Cortex of kidney (tissue), 1 donor: ENCODE measurements around the gene KBTBD2.
"Not testable (repeated sequence)": the region's sequence is repeated elsewhere in the genome, so short reads cannot be mapped to it uniquely, and the experiment has no call there.

Experiments used
- DNase-seq: peaks from one replicate; lab custom pipeline; 2025; lab: John Stamatoyannopoulos, UW

KBTBD2 gene

GRCh38 chr7:32893207-32893524 is 1.6 kb upstream of the KBTBD2 start:
- no peak for DNase-seq

GRCh38 chr7:32892521-32893206 is 1.1 kb upstream of the KBTBD2 start:
- no peak for DNase-seq

- DNase-seq, result peak; percentile 97
These were observed 400 bp upstream of the KBTBD2 start for GRCh38 chr7:32891800-32892520.

GRCh38 chr7:32890793-32891042 is 842 bp downstream of the KBTBD2 start:
- no peak for DNase-seq

GRCh38 chr7:32890010-32890792 is 1.4 kb downstream of the KBTBD2 start:
- no peak for DNase-seq

- DNase-seq, result no peak
These were observed 3.1 kb downstream of the KBTBD2 start for GRCh38 chr7:32888505-32888904.

GRCh38 chr7:32887395-32887794 is 4.2 kb downstream of the KBTBD2 start:
- DNase-seq, result no peak

GRCh38 chr7:32881074-32881982 is 10.2 kb downstream of the KBTBD2 start:
- no peak for DNase-seq

GRCh38 chr7:32879460-32879859 is 12.1 kb downstream of the KBTBD2 start:
- DNase-seq, result no peak

GRCh38 chr7:32878023-32878422 is 13.5 kb downstream of the KBTBD2 start:
- not testable (repeated sequence) for DNase-seq

GRCh38 chr7:32872421-32872820 is 19.1 kb downstream of the KBTBD2 start:
- DNase-seq, result no peak

- no peak for DNase-seq
These were observed 19.8 kb downstream of the KBTBD2 start for GRCh38 chr7:32871624-32872371.

GRCh38 chr7:32870298-32870697 is 21.3 kb downstream of the KBTBD2 start:
- DNase-seq, result no peak

- DNase-seq, result no peak
These were observed 21.8 kb downstream of the KBTBD2 start for GRCh38 chr7:32869716-32870115.

- no peak for DNase-seq
These were observed 23.4 kb downstream of the KBTBD2 start for GRCh38 chr7:32868116-32868515.

- DNase-seq, result no peak
These were observed 26.0 kb downstream of the KBTBD2 start for GRCh38 chr7:32865448-32866030.

- DNase-seq, result not testable (repeated sequence)
These were observed 27.7 kb downstream of the KBTBD2 start for GRCh38 chr7:32863872-32864271.

GRCh38 chr7:32860090-32860489 is 31.5 kb downstream of the KBTBD2 start:
- no peak for DNase-seq

- DNase-seq, result no peak
These were observed 32.9 kb downstream of the KBTBD2 start for GRCh38 chr7:32858648-32859047.

GRCh38 chr7:32857063-32857462 is 34.5 kb downstream of the KBTBD2 start:
- not testable (repeated sequence) for DNase-seq
